Spleen (tissue), 11 donors: Measurements from ENCODE around the gene CNTNAP5. TPM values are rescaled to one million over a fixed set of nuclear protein-coding genes. Genes with fewer than 3 reads are reported as not detected.

Experiments
- DNase-seq: peaks from one replicate; pipeline ENCODE4 v3.0.0-alpha.2; 2020
- H3K27ac ChIP-seq, 8 donors: fragments of 200-600 bp; sonication (generic) in 7 of 8; 1 replicate in 4 of 8; 2 replicates in 4 of 8; pipeline versions ENCODE4 v1.5.0 to v1.8.0; 2016 to 2021; ENCODE audit warnings: inconsistent platforms in 4 of 8, mild to moderate bottlenecking in 4 of 8, moderate library complexity in 1 of 8
- H3K27me3 ChIP-seq, 7 donors: fragments of 200-600 bp; sonication (generic) in 6 of 7; replicated peaks in 1 of 7; 1 replicate in 4 of 7; 2 replicates in 3 of 7; pipeline versions ENCODE4 v1.5.0 to v1.8.0; 2016 to 2021; ENCODE audit warnings: inconsistent platforms in 3 of 7, mild to moderate bottlenecking in 1 of 7
- H3K36me3 ChIP-seq, 6 donors: fragments of 200-600 bp; sonication (generic) in 5 of 6; 1 replicate in 4 of 6; 2 replicates in 2 of 6; pipeline versions ENCODE4 v1.5.0 to v1.8.0; 2016 to 2021; ENCODE audit warnings: inconsistent platforms in 2 of 6
- H3K4me1 ChIP-seq, 6 donors: fragments of 200-600 bp; sonication (generic) in 5 of 6; 1 replicate in 3 of 6; 2 replicates in 3 of 6; pipeline versions ENCODE4 v1.5.0 to v1.8.0; 2016 to 2021; ENCODE audit warnings: inconsistent platforms in 3 of 6
- H3K4me3 ChIP-seq, 8 donors: fragments of 200-600 bp; sonication (generic) in 7 of 8; 1 replicate in 4 of 8; 2 replicates in 4 of 8; pipeline versions ENCODE4 v1.5.0 to v1.8.0; 2016 to 2021; ENCODE audit warnings: inconsistent platforms in 4 of 8, mild to moderate bottlenecking in 4 of 8, moderate library complexity in 2 of 8
- H3K9me3 ChIP-seq, 8 donors: fragments of 200-600 bp; sonication (generic) in 7 of 8; 1 replicate in 4 of 8; 2 replicates in 4 of 8; pipeline versions ENCODE4 v1.5.0 to v1.8.0; 2016 to 2021; ENCODE audit warnings: inconsistent platforms in 4 of 8
- CTCF ChIP-seq, 11 experiments: fragments of 200-600 bp in 7 of 11; fragments of 450-650 bp in 4 of 11; sonication (generic) in 4 of 11; IDR thresholded peaks in 8 of 11; conservative IDR thresholded peaks in 3 of 11; 1 replicate in 7 of 11; 2 replicates in 4 of 11; pipeline versions ENCODE4 v1.4.0 to v1.8.0; 2016 to 2021; ENCODE audit warnings: antibody characterized with exemption in 11 of 11, inconsistent platforms in 4 of 11, mild to moderate bottlenecking in 1 of 11
- POLR2A ChIP-seq, 3 donors: fragments of 450-650 bp; IDR thresholded peaks; one replicate each; pipeline ENCODE4 v1.5.1; 2017; ENCODE audit warnings: antibody characterized with exemption in 3 of 3, mild to moderate bottlenecking in 1 of 3
- POLR2AphosphoS5 ChIP-seq, 3 donors: sonication (generic); formaldehyde crosslinking; IDR thresholded peaks; one replicate each; pipeline ENCODE4 v1.5.1; 2017; ENCODE audit warnings: antibody characterized with exemption in 3 of 3
- WGBS, 5 donors: extraction: QIAGEN DNeasy Blood & Tissue Kit in 3 of 5; methylation state at CpG; one replicate each; pipeline versions ENCODE4 v1.1.5 to v1.1.7; 2013 to 2018; 5-methylcytosine and 5-hydroxymethylcytosine counted together
- intact Hi-C: fragments of 100-400 bp; cut with DNase I; formaldehyde crosslinking; loops from one replicate; pipeline ENCODE4 v1.15.0; 2023; ENCODE audit warnings: low total_unique reads
- polyA plus RNA-seq, 3 donors: library from polyadenylated mRNA; stranded (reverse); fragments of 200-250 nt; gene quantifications; one replicate each; pipeline ENCODE4 v1.2.1, GENCODE V29; 2013
- total RNA-seq, 7 donors: library from RNA; depleted of rRNA in 3 of 7; stranded (reverse); fragments of >200 nt in 3 of 7; fragmentation: NEBNext Ultra II Directional in 4 of 7; extraction: Animal tissue kit (Norgen Biotek cat#: 25700) in 4 of 7; gene quantifications; one replicate each; pipeline versions ENCODE4 v1.1.0 to v1.2.1, GENCODE V29; 2016 to 2021
- donor health status: healthy with polysubstance abuse.
- donor health status: DM: no; HTN: no; CAD: no; lungs with moderate emphysema.
- donor health status: DM: no; HTN: no; CAD: no.
- donor health status: Bipolar disorder and iron deficiency.
- donor health status: healthy.
- donor health status: DM: no; HTN: no; CAD: no.
- donor health status: DM: yes; HTN: yes; CAD: no.

The CNTNAP5 gene
- total and polyA plus RNA-seq, 10 donors, result 0.18 TPM; not detected in 9

DNA sequence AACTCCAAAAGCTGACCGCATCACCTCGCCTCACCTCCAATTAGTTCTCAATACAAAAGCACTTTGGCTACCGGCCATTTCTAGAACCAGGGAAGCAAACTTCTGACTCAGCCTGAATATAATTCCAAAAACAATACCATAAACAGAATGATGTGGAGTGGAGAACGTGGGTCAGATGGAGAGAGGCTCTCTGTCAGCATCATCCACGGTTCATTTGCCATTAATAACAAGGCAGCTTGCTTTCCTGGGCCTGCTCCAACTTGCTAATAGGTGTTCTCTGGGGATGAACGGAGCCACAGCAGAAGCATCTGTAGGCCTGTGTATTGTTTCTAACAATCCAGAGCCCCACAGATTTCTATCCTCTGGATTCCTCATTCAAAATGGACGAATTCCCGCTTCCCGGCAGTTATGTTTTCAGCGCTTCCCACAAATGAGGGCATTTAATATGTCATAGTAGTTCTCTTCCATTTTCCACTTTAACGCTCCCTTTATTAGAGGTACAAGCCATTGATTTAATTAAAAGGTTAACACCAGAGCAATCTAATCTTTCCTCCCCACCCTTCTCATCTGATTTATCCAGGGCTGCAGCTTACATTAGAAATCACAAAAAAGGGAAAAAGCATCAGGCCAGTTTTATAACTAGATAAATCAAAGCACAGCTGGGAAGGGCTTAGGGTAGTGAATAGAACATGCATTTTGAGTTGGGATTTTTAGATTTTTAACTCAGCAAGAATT, 23.2 kb upstream of the CNTNAP5 start:
- no peaks in the 10 kb centered on the region for H3K36me3 ChIP-seq
- no peaks in the 10 kb centered on the region for H3K4me1 ChIP-seq
- no peaks in the 10 kb centered on the region for H3K27me3 ChIP-seq
- TF ChIP-seq CTCF (IDR thresholded peaks at IDR 0.05 in 8 of 11, conservative IDR thresholded peaks at IDR 0.05 in 3 of 11), result no peak
- TF ChIP-seq POLR2AphosphoS5 (IDR thresholded peaks at IDR 0.05), result no peak
- TF ChIP-seq POLR2A (IDR thresholded peaks at IDR 0.05), result no peak
- 83 to 92% (median 88%) methylated on average over 11 of the region's 11 CpGs for WGBS, 5 donors
- no peak overlapping the region for H3K4me3 ChIP-seq
- H3K27ac ChIP-seq, result no peak overlapping the region
- intact Hi-C loops, result no loop called here
- no peaks in the 10 kb centered on the region for H3K9me3 ChIP-seq
- no peak for DNase-seq

DNA sequence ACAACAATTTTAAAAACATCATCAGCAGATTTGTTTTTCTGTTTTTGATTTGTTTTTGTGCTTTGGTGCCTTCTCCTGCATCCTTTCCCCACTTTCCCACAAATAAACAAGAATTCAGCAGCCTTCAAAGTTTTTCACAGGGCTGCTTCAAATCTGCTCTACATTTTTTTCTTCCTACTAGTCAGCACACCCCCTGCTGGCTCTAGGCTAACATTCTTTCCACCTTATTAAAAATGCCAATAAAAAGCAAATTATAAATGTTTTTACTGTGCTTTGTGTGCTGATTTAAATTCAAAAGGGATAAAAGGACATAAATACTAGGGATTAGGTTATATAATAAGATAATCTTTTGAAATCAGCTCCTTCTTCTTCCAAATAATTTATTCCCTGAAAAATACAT, 6.2 kb upstream of the CNTNAP5 start:
- no peak for DNase-seq
- no peak overlapping the region for H3K4me3 ChIP-seq
- H3K36me3 ChIP-seq, result no peaks in the 10 kb centered on the region
- no peak overlapping the region for H3K27ac ChIP-seq
- intact Hi-C loops, result no loop called here
- no peaks in the 10 kb centered on the region for H3K4me1 ChIP-seq
- no peaks in the 10 kb centered on the region for H3K9me3 ChIP-seq
- peaks cover 0 to 16% (median 5%) of the 10 kb centered on the region in 7 donors for H3K27me3 ChIP-seq
- TF ChIP-seq POLR2AphosphoS5 (IDR thresholded peaks at IDR 0.05) (no peak), POLR2A (IDR thresholded peaks at IDR 0.05) (no peak), CTCF (IDR thresholded peaks at IDR 0.05 in 8 of 11, conservative IDR thresholded peaks at IDR 0.05 in 3 of 11) (no peak)

GRCh38 chr2:124024561-124025170, 421 bp upstream of the CNTNAP5 start:
- DNase-seq, result no peak
- Histone ChIP-seq H3K36me3 (no peaks in the 10 kb centered on the region), H3K4me3 (peak overlapping the region in 1 of 8 donors; percentile 41), H3K9me3 (peaks cover 0 to 8% (median 0%) of the 10 kb centered on the region in 8 donors), H3K27me3 (peaks cover 0 to 55% (median 23%) of the 10 kb centered on the region in 7 donors), H3K4me1 (peaks cover 0 to 11% (median 0%) of the 10 kb centered on the region in 6 donors), H3K27ac (no peak overlapping the region)
- 4 to 15% (median 6%) methylated on average over 36 of the region's 36 CpGs for WGBS, 5 donors
- TF ChIP-seq CTCF (IDR thresholded peaks at IDR 0.05 in 8 of 11, conservative IDR thresholded peaks at IDR 0.05 in 3 of 11) (no peak), POLR2A (IDR thresholded peaks at IDR 0.05) (no peak), POLR2AphosphoS5 (IDR thresholded peaks at IDR 0.05) (no peak)
- intact Hi-C loops, result no loop called here

GRCh38 chr2:124025891-124026434, 876 bp downstream of the CNTNAP5 start:
- peaks cover 0 to 8% (median 0%) of the 10 kb centered on the region in 8 donors for H3K9me3 ChIP-seq
- DNase-seq, result no peak
- peaks cover 0 to 11% (median 0%) of the 10 kb centered on the region in 6 donors for H3K4me1 ChIP-seq
- H3K4me3 ChIP-seq, result no peak overlapping the region
- H3K27ac ChIP-seq, result no peak overlapping the region
- TF ChIP-seq POLR2A (IDR thresholded peaks at IDR 0.05) (no peak), CTCF (IDR thresholded peaks at IDR 0.05 in 8 of 11, conservative IDR thresholded peaks at IDR 0.05 in 3 of 11) (no peak), POLR2AphosphoS5 (IDR thresholded peaks at IDR 0.05) (no peak)
- 44 to 57% (median 47%) methylated on average over 14 of the region's 14 CpGs for WGBS, 5 donors
- no peaks in the 10 kb centered on the region for H3K36me3 ChIP-seq
- intact Hi-C loops, result no loop called here
- H3K27me3 ChIP-seq, result peaks cover 0 to 55% (median 23%) of the 10 kb centered on the region in 7 donors
